ENCODE measurements around the gene AGXT.

AGXT gene

DNA sequence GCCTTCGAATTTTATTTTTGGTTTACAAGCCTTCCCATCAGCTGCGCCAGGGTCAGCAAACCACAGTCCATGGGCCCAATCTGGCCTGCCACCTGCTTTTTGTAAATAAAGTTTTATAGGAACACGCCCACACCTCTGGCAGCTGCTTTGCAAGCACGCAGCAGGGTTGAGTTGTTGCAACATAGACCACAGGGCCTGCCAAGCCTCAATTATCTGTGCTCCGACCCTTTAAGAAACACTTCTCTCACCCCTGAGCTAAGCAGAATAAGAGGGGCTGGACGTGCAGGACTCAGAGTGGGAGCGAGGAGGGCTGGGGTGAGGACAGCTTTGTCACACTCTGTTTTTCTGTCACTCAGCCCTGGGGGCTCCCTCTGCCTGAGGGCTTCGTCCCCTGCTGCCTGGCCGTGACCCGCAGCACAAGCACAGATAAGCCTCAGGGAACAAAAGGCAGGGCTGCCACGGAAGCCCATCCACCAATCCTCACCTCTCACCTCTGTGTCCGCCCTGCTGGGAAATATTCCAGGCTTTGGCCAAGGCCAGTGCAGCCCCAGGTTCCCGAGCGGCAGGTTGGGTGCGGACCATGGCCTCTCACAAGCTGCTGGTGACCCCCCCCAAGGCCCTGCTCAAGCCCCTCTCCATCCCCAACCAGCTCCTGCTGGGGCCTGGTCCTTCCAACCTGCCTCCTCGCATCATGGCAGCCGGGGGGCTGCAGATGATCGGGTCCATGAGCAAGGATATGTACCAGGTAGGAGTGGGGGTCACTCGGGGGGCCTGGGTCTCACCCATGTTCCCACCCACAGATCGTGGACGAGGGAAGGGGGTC lies at the start of gene AGXT:
TSS of gene AGXT (plus strand) at position 539 of the 823 bp plus-strand sequence. CDS start at position 581, 42 bp downstream.
- DNase-seq (ENCODE audit: insufficient read length, low spot score) (no peak), FAIRE-seq (no peak)

DNA sequence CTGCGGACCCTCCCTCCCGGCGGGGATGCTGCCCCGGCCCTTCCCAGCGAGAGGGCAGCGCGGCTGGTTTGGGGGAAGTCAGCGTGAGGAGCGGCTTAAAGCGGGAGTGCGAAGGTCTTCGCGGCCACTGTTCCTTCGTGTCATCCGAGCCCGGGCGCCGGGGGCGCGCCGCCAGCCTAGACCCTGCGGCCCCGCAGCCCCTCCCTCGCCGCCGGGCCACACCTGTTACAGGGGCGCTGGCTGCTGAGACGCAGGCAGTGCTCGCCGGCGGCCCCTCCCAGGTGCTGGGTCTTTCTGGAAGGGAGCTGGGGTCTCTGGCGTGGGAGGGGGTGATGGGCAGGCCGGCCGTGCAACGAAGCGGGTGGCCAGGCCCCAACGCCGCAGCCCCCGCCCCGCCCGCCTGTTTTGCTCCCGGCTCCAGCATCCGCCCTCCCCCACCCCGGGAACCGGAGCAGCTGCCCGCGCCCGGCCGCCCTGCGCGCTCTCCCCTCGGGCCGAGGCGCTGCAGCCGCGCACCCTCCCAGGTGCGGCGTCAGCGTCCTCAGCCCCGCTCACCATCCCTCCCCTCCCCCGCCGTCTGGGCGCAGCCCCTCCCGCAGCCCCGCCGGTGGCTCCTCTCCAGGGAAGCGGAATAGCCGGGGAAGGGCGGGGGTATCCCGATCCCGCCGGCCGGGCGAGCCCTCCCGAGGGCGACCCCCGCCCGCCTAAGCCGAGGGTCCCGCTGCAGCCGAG lies 49.3 kb upstream of the AGXT start:
- DNase-seq (ENCODE audit: insufficient read length, low spot score) (no peak), FAIRE-seq (no peak)

DNA sequence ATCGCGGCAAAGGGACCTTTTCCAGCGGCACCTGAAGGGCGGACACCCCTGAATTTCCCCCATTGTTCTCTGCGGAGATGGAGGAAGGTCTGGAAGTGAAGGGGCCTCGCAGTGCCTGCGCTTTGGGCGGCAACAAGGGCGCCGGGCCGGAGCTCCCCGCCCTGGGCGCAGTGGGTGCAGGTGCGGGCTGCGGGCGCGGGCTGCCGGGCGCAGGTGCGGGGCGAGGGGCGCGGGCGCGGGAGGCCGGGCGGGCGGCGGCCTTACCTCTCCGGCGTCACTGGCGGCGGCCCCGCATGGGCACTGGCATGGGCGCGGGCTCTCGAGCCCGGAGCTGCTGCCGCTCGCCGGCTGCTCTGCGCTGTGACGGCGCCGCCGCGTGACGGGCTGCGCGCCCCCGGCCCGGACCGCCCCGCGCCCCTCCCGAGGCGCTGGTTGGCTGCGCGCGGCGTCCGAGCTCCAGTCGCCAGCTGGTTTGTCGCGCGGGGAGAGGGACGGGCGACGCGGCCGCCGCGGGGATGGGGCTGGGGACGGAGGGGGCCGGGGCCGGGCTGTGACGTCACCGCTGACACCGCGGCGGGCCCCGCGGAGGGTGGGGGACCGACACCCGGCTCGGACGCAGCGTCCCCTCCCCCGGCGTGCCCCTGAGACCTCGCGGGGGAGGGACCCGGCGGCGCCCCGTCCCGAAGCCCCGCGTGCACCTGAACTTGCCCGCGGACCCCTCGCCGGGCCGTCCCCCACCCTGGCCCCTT lies 48.6 kb upstream of the AGXT start, which contains the start of gene KIF1A:
TSS of gene KIF1A (minus strand) at position 362 of the 749 bp plus-strand sequence. CDS start 22,467 bp downstream, outside the sequence.
- FAIRE-seq (no peak), DNase-seq (ENCODE audit: insufficient read length, low spot score) (no peak)

DNA sequence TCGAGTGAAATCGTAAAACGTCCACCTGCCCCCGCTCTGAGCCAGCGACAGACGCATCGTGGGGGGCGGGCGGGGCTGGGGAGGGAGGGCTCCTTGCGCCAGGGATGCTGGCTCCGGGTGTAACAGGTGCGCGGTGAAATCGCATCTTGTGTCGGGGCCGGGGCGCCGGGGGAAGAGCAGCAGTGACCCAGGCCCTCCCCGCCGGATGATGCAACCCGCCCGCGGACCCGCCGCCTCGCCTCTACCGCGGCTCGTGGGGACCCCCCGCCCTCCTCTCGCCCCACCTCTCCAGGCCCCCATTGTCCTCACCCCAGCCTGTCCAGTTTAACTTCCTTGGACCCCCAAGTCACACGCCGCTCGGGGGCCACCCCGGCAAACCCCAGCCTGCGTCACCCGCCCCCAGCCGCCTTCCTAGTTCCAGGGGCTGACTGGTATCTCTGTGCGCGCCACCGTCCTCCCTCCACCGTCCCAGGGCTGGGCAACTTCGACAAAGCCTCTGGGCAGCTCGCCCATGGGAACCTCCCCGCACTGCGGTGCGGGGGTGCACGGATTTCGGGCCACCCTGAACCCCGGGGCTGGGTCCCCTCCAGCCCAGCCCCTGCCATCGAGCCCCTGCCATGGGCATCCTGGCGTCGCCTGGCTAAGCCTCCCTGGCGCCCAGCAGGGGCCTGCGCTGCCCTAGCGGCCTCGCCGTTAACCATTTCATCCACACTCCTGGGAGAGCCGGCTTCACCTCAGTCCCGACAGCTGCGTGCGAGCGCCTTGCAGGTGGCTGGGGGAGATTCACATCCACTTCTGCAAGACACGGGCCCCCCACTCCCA lies 47.8 kb upstream of the AGXT start:
- DNase-seq (ENCODE audit: insufficient read length, low spot score) (no peak), FAIRE-seq (no peak)

DNA sequence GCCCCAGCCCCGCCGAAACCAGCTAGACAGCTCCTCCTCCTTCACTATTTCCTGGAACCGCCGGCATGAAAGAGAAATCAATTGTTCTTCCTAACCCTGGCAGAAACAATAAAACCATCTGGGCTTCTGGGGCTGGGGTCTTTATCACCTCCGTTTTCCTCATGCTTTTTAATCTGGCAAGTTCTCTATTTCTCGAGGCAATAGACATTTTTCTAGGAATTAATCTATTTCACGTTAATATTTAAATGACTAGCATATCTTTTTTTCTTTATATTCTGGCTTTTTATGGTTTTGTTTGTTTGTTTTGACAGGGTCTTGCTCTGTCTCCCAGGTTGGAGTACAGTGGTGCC lies 47.2 kb upstream of the AGXT start:
- FAIRE-seq = no peak

DNA sequence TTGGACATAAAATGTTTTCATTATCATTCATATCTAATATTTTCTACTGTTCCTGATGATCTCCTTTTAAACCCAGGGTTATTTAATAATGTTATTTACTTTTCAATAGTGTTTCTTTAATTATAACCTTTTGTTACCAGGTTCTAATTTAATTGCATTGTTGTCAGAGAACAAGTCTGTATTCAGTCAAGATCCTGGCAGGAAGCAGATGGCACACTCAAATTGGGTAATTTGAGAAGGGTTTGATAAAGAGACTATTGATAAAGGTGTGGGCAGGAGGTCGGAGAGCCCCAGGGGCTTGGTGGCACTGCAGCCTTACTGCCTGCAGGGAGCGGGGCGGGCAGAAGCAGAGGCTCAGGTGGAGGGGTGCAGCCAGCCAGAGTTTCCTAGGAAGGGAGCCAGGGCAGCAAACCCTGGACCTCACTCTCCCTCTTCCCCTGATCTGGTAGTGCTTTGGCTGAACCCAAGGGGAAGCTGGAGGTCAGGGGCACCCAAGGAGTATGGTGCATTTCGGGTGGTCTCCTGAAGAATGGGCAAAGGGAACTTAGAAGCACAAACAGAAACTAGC lies 46.3 kb upstream of the AGXT start:
- FAIRE-seq (no peak), DNase-seq (ENCODE audit: insufficient read length, low spot score) (no peak)

More for the DNA sequence above, 47.2 kb upstream of the AGXT start:
- DNase-seq (ENCODE audit: insufficient read length, low spot score) = no peak

DNA sequence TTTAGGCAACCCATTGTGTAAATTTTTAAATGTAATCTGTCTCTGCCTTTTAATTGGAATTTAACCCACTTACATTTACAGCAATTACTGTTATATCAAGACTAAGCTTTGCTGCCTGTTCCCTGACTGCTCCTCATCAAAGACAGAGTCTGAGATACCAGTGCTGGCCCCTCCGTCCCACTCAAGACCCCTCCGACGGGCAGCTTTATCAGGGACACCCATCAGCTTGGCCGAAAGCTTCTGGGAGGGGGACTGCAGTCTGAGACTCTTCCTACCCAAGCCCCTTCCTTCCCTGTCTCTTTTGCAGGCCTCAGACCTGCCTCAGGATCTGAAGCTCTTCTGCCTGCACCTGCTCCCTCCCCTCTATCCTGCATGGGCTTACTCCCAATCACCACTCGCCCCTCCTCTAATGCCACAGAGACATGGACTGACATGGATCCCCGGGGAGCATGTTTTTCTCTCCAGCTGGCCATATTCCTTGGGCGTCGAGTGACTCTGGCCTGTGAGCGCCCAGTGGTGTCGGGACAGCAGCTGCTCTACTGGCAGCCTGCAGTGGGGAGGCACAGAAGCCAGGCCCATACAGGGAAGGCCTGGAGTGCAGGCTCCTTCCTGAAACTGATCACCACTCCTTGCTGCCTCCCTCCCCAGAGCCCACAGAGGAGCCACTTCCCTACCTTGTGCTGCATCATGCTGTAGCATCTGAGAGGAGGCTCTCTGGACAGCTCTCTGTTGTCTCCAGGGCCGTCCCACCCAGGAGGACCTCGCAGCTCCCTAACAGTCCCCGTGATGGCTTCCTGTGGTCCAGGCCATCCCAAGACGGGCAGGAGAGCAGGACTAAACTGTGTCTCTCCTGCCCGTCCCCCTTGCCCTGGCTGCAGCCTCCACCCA lies 44.9 kb upstream of the AGXT start:
- no peak for DNase-seq (ENCODE audit: insufficient read length, low spot score)
- no peak for FAIRE-seq

DNA sequence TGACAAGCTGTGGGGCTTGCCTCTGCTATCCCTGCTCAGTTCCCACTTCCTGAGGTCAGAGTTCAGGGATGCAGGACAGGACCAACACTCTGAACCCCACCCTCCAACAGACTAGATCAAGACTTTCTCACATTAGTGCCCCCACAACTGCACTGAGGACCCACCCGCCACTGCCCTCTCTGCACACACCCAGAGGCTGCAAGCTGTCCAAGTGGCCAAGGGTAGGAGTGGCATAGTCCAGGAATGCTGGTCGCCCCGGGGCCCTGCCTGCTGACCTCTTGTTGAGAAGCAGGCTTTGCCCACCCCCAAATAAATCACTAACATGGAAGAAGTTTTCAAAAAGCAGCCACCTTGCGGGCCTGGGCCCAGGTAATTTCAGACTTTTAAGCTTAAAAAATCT lies 43.1 kb upstream of the AGXT start:
- no peak for FAIRE-seq

DNA sequence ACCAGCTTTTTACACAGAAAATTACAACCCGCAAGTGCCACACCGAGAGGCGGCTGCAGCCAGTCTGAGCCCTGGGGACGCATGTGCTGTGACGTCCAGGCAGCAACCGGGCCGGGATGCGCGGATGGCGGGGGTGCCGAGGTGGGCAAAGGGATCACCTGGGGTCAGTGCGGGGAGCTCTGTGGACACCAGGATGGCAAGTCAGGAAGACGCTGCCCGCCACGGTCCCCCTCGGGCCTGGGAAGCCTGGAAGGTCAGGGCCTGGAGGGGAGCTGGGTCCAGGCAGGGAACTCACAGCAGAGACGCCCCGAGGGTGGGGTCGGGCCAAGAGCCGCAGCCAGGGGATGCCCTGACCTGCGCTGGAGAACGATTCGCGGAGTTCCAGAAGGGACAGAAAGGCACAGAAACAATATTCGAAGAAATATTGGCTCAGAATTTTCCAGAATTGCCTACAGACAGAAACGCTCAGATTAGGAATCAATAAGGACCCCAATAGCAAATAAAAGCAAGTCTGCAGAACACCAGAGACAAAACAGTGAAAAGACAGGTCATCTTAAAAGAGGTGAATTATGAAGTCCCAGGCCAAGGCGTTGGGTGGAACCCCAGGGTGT lies 36.9 kb upstream of the AGXT start:
- no peak for FAIRE-seq
- no peak for DNase-seq (ENCODE audit: insufficient read length, low spot score)

More for the DNA sequence above, 43.1 kb upstream of the AGXT start:
- no peak for DNase-seq (ENCODE audit: insufficient read length, low spot score)

DNA sequence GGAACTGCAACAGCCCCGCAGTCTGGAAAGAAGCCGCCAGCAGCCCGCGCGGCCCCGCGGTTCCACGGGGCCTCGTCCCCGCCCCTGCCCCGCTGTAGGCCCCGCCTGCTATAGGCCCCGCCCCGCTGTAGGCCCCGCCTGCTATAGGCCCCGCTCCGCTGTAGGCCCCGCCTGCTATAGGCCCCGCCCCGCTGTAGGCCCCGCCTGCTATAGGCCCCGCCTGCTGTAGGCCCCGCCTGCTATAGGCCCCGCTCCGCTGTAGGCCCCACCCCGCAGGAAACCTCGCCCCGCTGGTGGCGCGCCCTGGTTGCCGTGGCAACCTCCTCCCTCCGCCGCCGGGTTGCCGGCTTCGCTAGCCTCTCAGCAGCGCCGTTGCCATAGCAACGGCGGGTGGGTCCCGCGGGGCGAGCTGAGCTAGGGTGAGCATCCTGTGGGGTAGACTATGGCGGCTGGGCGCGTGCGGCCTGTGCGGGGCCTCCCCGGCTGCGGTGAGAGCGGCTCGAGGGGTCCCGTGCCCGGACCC lies 36.4 kb upstream of the AGXT start:
- peak; percentile 78 for DNase-seq (ENCODE audit: insufficient read length, low spot score)
- FAIRE-seq = peak; percentile 97

DNA sequence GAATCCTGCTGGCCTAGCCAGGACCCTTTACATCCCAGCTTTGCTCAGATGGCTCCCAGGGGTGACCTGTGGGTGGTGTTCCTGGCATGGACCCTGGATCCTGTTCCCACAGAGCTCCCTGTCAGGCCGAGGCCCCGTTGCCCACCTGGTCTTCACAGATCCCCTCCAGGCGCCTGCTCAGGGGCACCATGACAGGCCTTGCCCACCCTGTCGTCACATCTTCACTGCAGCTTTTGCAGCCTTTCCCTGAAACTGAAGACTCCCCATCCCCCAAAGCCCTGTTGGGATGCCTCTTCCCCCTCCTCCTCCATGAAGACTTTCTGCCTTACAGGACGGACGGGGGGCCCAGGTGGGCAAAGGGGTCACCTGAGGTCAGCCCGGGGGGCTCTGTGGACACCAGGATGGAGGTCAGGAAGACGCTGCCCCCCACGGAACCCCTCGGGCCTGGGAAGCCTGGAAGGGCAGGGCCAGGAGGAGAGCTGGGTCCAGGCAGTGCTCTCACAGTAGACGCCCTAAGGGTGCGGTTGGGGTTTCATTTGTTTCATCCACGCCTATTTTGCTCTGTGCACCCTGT lies 35.6 kb upstream of the AGXT start:
- FAIRE-seq (no peak), DNase-seq (ENCODE audit: insufficient read length, low spot score) (no peak)

DNA sequence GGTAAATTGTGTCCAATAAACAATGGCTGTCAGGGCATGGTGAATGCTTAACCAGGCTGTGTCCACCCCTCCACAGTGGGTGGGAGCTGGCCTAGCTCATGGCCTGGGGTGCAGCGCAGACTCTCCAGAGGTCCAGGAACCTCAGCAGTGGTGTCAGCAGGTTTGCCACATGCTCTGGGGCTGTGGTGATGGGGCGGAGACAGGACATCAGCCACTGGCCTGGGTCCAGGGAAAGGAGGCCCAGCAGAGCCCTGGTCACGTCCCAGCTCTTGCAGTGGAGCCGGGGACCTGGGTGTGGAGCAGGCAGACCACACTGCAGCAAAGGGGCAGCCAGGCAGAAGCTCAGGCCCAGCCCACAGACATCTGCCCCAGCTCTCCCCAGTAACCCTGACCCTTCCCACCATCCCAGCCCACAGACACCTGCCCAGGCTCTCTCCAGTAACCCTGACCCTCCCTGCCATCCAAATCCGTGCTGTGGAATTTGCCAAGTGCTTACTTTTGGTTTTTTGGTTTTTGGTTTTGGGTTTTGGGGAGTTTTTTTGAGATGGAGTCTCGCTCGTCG lies 34.8 kb upstream of the AGXT start:
- no peak for FAIRE-seq
- no peak for DNase-seq (ENCODE audit: insufficient read length, low spot score)

DNA sequence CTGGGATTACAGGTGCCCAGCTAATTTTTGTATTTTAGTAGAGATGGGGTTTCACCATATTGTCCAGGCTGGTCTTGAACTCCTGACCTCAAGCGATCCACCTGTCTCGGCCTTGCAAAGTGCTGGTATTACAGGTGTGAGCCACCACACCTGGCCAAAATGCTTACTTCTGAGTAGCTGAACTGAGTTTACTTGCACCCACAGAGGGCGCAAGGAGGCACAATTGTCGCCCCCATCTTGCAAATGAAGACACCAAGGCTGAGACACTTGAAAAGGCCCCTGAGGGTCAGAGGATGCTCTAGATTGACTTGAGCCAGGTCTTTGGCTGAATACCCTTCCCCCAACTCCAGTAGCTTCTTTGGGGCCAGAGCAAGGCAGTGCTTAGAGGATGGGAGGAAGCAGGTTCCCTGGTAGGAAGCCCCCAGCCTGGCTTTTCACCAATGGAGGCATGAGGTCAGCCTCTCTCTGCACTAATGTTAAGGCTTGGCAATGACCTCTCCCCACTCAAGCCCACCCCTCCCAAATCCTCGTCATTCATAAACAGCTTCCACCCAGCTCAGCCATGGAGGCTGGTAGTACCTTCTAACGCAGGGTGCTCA lies 34.1 kb upstream of the AGXT start:
- FAIRE-seq = no peak
- no peak for DNase-seq (ENCODE audit: insufficient read length, low spot score)

DNA sequence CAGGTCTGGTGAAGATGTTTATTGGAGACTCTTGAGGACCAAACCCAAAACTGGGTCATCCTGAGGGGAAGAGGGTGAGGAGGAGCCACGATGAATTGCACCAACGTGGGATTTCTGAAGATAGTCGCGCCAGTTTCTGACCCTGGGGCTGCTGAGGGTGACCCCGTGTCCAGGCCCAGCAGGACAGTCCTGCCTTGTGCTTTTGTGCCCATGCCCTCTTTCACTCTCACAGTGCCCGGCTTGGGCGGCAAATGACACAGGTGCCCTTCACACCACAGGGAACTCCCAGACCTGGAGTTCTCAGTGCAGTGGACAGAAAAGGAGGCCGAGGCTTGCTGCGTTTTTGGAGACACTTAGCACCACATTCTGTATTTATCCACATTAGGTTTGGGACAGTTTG lies 33.1 kb upstream of the AGXT start:
- FAIRE-seq (no peak), DNase-seq (ENCODE audit: insufficient read length, low spot score) (no peak)

DNA sequence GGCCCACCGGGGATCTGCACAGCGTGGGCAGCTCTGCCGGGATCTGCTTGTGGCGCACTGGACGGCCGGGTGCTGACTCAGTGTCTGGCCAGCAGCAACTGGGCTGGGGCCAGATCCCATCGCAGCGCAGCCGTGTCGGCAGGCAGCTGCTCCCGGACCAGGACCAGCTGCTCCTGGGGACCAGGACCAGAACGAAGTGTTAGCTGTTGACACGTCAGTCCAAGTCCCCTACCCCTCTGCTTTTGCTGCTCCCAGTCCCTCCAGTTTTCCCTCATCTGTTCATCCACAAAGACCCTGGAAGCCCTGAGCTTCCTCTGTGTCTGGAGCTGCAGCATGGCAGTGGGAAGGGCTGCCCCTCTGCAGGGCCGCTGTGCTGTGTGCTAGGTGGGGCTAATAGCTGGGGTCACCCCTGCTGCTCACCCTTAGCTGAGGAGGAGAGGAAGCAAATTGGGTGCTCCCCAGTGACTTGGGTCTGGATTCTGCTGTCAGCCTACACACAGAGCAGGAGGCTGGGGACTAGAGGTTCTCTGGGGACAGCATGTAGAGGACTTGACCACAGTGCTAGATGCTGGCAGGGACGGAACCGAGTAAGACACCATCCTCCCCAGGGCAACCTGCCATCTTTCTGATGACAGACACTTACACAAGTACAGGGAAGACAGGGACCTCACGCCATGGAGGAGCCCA lies 31.7 kb upstream of the AGXT start:
- DNase-seq (ENCODE audit: insufficient read length, low spot score) (no peak), FAIRE-seq (no peak)

DNA sequence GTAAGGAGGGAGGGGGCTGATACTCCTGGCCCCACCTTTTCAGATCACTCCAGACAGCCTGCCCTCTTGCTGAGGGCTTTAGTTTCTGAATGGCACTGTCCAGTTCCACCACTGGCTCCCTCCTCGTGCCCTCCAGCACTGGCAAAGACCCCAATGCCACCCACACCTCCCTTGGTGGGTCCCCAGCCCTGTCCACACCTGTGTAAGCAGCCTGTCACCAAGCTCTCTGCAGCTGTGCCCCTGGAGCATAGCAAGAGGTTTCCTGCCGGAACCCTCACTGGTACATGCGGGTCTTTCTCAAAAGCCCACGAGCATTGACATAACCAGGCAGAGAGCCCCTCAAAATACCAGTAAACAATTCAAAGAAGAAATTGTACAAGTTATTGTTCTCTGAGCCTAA lies 31.0 kb upstream of the AGXT start:
- FAIRE-seq (no peak), DNase-seq (ENCODE audit: insufficient read length, low spot score) (no peak)

Data from HTR-8/SVneo (cell line).